Nephron (organoid): Measurements from ENCODE around the gene TMEM247.

Experiments used
- H3K27ac Mint-ChIP-seq, 3 experiments: 2 replicates each; pipeline ENCODE4 v1.8.0; 2020; ENCODE audit warnings: mixed read lengths in 3 of 3, mild to moderate bottlenecking in 2 of 3, moderate library complexity in 1 of 3
- H3K27me3 Mint-ChIP-seq: 2 replicates; pipeline ENCODE4 v1.8.0; 2021; ENCODE audit warnings: low read depth, mild to moderate bottlenecking, moderate library complexity, mixed read lengths
- H3K36me3 Mint-ChIP-seq: 2 replicates; pipeline ENCODE4 v1.8.0; 2020; ENCODE audit warnings: low read depth, mixed read lengths
- H3K4me1 Mint-ChIP-seq: 2 replicates; pipeline ENCODE4 v1.8.0; 2020; ENCODE audit warnings: mixed read lengths
- H3K4me3 Mint-ChIP-seq, 3 experiments: 2 replicates each; pipeline ENCODE4 v1.8.0; 2020; ENCODE audit warnings: mild to moderate bottlenecking in 3 of 3, mixed read lengths in 3 of 3, moderate library complexity in 2 of 3
- H3K9me3 Mint-ChIP-seq: 2 replicates; pipeline ENCODE4 v1.8.0; 2020; ENCODE audit warnings: mixed read lengths
- TF ChIP-seq, protein P1 (sequence below), 3 experiments: fragments of 200-600 bp; sonication (generic); IDR thresholded peaks; one replicate each; pipeline ENCODE4 v1.5.0; 2021; ENCODE audit warnings: antibody characterized with exemption in 3 of 3; ENCODE audit not compliant: unreplicated experiment in 3 of 3

The TMEM247 gene

GRCh38 chr2:46435353-46435752, 44.0 kb upstream of the TMEM247 start:
- H3K27me3 Mint-ChIP-seq: peaks cover 5% of the 10 kb centered on the region
- H3K36me3 Mint-ChIP-seq: no peaks in the 10 kb centered on the region
- H3K27ac Mint-ChIP-seq: peak overlapping the region; percentile 60 to 87 (median 76)
- H3K4me1 Mint-ChIP-seq: peaks cover 51% of the 10 kb centered on the region
- TF ChIP-seq, protein P1, sequence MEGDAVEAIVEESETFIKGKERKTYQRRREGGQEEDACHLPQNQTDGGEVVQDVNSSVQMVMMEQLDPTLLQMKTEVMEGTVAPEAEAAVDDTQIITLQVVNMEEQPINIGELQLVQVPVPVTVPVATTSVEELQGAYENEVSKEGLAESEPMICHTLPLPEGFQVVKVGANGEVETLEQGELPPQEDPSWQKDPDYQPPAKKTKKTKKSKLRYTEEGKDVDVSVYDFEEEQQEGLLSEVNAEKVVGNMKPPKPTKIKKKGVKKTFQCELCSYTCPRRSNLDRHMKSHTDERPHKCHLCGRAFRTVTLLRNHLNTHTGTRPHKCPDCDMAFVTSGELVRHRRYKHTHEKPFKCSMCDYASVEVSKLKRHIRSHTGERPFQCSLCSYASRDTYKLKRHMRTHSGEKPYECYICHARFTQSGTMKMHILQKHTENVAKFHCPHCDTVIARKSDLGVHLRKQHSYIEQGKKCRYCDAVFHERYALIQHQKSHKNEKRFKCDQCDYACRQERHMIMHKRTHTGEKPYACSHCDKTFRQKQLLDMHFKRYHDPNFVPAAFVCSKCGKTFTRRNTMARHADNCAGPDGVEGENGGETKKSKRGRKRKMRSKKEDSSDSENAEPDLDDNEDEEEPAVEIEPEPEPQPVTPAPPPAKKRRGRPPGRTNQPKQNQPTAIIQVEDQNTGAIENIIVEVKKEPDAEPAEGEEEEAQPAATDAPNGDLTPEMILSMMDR (IDR thresholded peaks at IDR 0.05; ENCODE audit: unreplicated experiment in 3 of 3): no peak
- peak overlapping the region in 1 of 3 experiments; percentile 9 for H3K4me3 Mint-ChIP-seq
- H3K9me3 Mint-ChIP-seq: no peaks in the 10 kb centered on the region

GRCh38 chr2:46435796-46436360, 43.5 kb upstream of the TMEM247 start:
- peaks cover 5% of the 10 kb centered on the region for H3K27me3 Mint-ChIP-seq
- no peak overlapping the region for H3K4me3 Mint-ChIP-seq
- TF ChIP-seq, protein P1 (IDR thresholded peaks at IDR 0.05; ENCODE audit: unreplicated experiment in 3 of 3): no peak
- no peaks in the 10 kb centered on the region for H3K9me3 Mint-ChIP-seq
- peaks cover 51% of the 10 kb centered on the region for H3K4me1 Mint-ChIP-seq
- H3K27ac Mint-ChIP-seq: peak overlapping the region; percentile 60 to 87 (median 76)
- H3K36me3 Mint-ChIP-seq: no peaks in the 10 kb centered on the region

DNA sequence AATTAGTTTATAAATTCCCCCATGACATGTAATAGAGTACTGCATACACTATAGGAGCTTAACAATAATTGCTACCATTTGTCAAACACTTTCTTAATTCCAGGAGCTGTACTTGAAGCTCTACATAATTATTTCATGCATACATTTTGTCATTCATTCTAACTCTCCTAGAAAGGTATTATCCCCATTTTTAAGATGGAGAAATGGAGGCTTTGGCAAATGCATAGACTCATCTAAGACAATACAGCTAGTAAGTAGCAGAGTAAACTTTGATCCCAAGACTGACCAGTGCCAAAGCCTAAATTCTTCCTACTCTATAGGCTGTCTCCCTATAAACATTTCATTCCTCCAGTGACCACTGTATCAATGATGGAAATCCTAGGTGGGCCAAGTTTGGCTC, 42.6 kb upstream of the TMEM247 start:
- no peaks in the 10 kb centered on the region for H3K9me3 Mint-ChIP-seq
- TF ChIP-seq, protein P1 (IDR thresholded peaks at IDR 0.05; ENCODE audit: unreplicated experiment in 3 of 3): no peak
- H3K36me3 Mint-ChIP-seq: no peaks in the 10 kb centered on the region
- peak overlapping the region in 2 of 3 experiments; percentile 76 to 87 for H3K27ac Mint-ChIP-seq
- H3K27me3 Mint-ChIP-seq: peaks cover 5% of the 10 kb centered on the region
- no peak overlapping the region for H3K4me3 Mint-ChIP-seq
- peaks cover 51% of the 10 kb centered on the region for H3K4me1 Mint-ChIP-seq

- Mint-ChIP-seq H3K4me3 (no peak overlapping the region), H3K9me3 (no peaks in the 10 kb centered on the region), H3K27me3 (peaks cover 5% of the 10 kb centered on the region), H3K36me3 (no peaks in the 10 kb centered on the region), H3K4me1 (peaks cover 46% of the 10 kb centered on the region), H3K27ac (peak overlapping the region in 1 of 3 experiments; percentile 16)
- TF ChIP-seq, protein P1 (IDR thresholded peaks at IDR 0.05; ENCODE audit: unreplicated experiment in 3 of 3): no peak
These were observed 41.3 kb upstream of the TMEM247 start for GRCh38 chr2:46438102-46438501.

- Mint-ChIP-seq H3K4me1 (peaks cover 44% of the 10 kb centered on the region), H3K27me3 (peaks cover 5% of the 10 kb centered on the region), H3K36me3 (no peaks in the 10 kb centered on the region), H3K4me3 (no peak overlapping the region), H3K27ac (peak overlapping the region in 2 of 3 experiments; percentile 34 to 80), H3K9me3 (no peaks in the 10 kb centered on the region)
- TF ChIP-seq, protein P1 (IDR thresholded peaks at IDR 0.05; ENCODE audit: unreplicated experiment in 3 of 3): no peak
These were observed 40.6 kb upstream of the TMEM247 start for GRCh38 chr2:46438794-46439193.

GRCh38 chr2:46439582-46439981, 39.8 kb upstream of the TMEM247 start:
- TF ChIP-seq, protein P1 (IDR thresholded peaks at IDR 0.05; ENCODE audit: unreplicated experiment in 3 of 3): no peak
- Mint-ChIP-seq H3K9me3 (peaks cover under 1% of the 10 kb centered on the region), H3K4me1 (peaks cover 36% of the 10 kb centered on the region), H3K27ac (peak overlapping the region in 1 of 3 experiments; percentile 34), H3K36me3 (no peaks in the 10 kb centered on the region), H3K4me3 (no peak overlapping the region), H3K27me3 (peaks cover 5% of the 10 kb centered on the region)
